PC-3 (cell line): ENCODE measurements around the gene NNT. TPM values are rescaled to one million over a fixed set of nuclear protein-coding genes. Genes with fewer than 3 reads are reported as not detected.

Experiments used
- ATAC-seq: fragments of 200-7000 bp; cut with Tn5 transposase; 2 replicates; pipeline ENCODE4 v1.9.1; 2020; ENCODE audit warnings: mild to moderate bottlenecking, moderate library complexity
- BruUV-seq: library from RNA; stranded (reverse); fragments of 400-500 nt; replicated peaks from 2 replicates; lab custom pipeline; 2021; lab: Mats Ljungman, UMichigan
- CTCF ChIA-PET: fragments of 300-600 bp; sonication (Branson Sonifier 250); formaldehyde crosslinking; loops from one replicate; lab custom pipeline; 2022; ENCODE audit warnings: antibody characterized with exemption; lab: Charles Lee
- POLR2A ChIA-PET: fragments of 300-600 bp; sonication (Branson Sonifier 250); formaldehyde crosslinking; loops from one replicate; lab custom pipeline; 2022; ENCODE audit warnings: antibody characterized with exemption; ENCODE audit not compliant: unreplicated experiment; lab: Charles Lee
- DNase-seq: peaks from one replicate; pipeline ENCODE4 v3.0.0-alpha.2; 2015
- H2AFZ ChIP-seq: fragments of 300-600 bp; sonication (generic); 2 replicates; pipeline ENCODE4 v1.6.0; 2016; ENCODE audit warnings: antibody characterized with exemption, low read length
- H3F3A ChIP-seq: fragments of 300-600 bp; sonication (generic); one replicate; pipeline ENCODE4 v1.6.0; 2017; ENCODE audit warnings: antibody characterized with exemption, low read length, control low read depth, mild to moderate bottlenecking; ENCODE audit not compliant: unreplicated experiment
- H3K27ac ChIP-seq: fragments of 300-600 bp; sonication (generic); 2 replicates; pipeline ENCODE4 v1.5.1; 2016; ENCODE audit warnings: mild to moderate bottlenecking, low read length
- H3K27me3 ChIP-seq: fragments of 300-600 bp; sonication (generic); 2 replicates; pipeline ENCODE4 v1.6.1; 2016; ENCODE audit warnings: low read length, mixed read lengths
- H3K36me3 ChIP-seq: fragments of 300-600 bp; sonication (generic); 2 replicates; pipeline ENCODE4 v1.6.1; 2016; ENCODE audit warnings: low read depth, mixed run types, low read length, mixed read lengths
- H3K4me1 ChIP-seq: fragments of 300-600 bp; sonication (generic); 2 replicates; pipeline ENCODE4 v1.5.1; 2016; ENCODE audit warnings: low read length; ENCODE audit not compliant: insufficient read depth
- H3K4me2 ChIP-seq: fragments of 300-600 bp; sonication (generic); 2 replicates; pipeline ENCODE4 v1.6.0; 2016; ENCODE audit warnings: low read length
- H3K4me3 ChIP-seq: fragments of 300-600 bp; sonication (generic); 2 replicates; pipeline ENCODE4 v1.5.1; 2016; ENCODE audit warnings: mild to moderate bottlenecking, low read length, mixed read lengths
- H3K79me2 ChIP-seq: fragments of 300-600 bp; sonication (generic); 2 replicates; pipeline ENCODE4 v1.6.1; 2017; ENCODE audit warnings: low read length, mixed read lengths
- H3K9ac ChIP-seq: fragments of 300-600 bp; sonication (generic); 2 replicates; pipeline ENCODE4 v1.6.0; 2016; ENCODE audit warnings: mild to moderate bottlenecking, low read length
- H3K9me2 ChIP-seq: fragments of 300-600 bp; sonication (generic); replicated peaks from 2 replicates; pipeline ENCODE4 v1.6.1; 2016; ENCODE audit warnings: mixed run types, low read length, mixed read lengths
- H3K9me3 ChIP-seq: fragments of 300-600 bp; sonication (generic); 2 replicates; pipeline ENCODE4 v1.6.1; 2016; ENCODE audit warnings: low read length, mixed read lengths
- H4K20me1 ChIP-seq: fragments of 300-600 bp; sonication (generic); 2 replicates; pipeline ENCODE4 v1.6.1; 2016; ENCODE audit warnings: low read length, mixed read lengths
- EZH2 ChIP-seq: fragments of 300-600 bp; sonication (generic); IDR thresholded peaks from one replicate; pipeline ENCODE4 v1.6.1; 2017; ENCODE audit warnings: antibody characterized with exemption, mild to moderate bottlenecking, low read length; ENCODE audit not compliant: unreplicated experiment
- EZH2phosphoT487 ChIP-seq: fragments of 300-600 bp; sonication (generic); IDR thresholded peaks from 2 replicates; pipeline ENCODE4 v1.6.1; 2018; ENCODE audit warnings: mild to moderate bottlenecking, antibody characterized with exemption, low read length, borderline replicate concordance
- intact Hi-C: fragments of 100-400 bp; cut with micrococcal nuclease; formaldehyde crosslinking; loops from 2 replicates; pipeline ENCODE4 v1.9.0; 2023
- total RNA-seq: library from RNA; depleted of rRNA; stranded (reverse); fragments of >200 nt; gene quantifications from 2 replicates; pipeline ENCODE4 v1.2.3, GENCODE V29; 2014
- TF ChIP-seq, protein P1 (sequence below): fragments of 300-600 bp; sonication (generic); conservative IDR thresholded peaks from 2 replicates; pipeline ENCODE4 v1.5.1; 2017; ENCODE audit warnings: antibody characterized with exemption, low read depth, mild to moderate bottlenecking, low read length

Gene NNT
- total RNA-seq, 1 experiment from 2014 or later, result 15.6 TPM

DNA sequence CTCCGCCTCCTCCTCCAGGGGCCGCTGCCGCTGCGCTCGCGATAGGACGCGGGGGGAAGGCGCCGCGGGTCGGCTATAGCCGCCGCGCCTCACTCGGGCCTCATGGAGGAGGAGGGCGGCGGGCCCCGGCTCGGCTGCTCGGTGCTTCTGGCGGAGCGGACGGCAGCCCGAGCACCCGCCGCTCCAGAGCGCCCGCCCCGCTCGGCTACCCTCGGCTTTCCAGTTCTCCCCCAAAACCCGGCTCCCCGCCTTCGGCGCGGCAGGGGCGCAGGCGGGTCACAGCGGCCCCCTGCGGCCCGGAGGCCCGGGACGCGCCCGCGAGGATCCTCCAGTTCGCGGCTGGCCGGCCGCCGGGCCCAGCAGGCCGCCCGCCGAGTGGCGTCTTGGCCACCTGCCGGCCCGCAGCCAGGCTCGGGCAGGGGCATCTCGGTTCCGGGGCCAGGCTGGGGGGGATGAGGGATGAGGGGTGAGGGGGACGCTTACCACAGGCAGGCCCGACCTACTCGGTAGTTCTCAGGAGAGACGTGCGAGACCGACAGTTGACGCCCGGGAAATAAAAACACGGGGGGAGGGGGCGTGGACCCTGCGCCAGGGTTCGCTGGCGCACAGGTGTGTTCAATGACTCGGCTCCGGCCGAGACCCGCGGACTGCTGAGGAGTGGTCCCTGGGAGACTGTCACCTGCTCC, 46.0 kb upstream of the NNT start, which contains the start of gene PAIP1:
PAIP1 (minus strand) TSS at position 221 of the 686 bp plus-strand sequence. CDS start 231 bp downstream, outside the sequence.
- TF ChIP-seq, protein P1, sequence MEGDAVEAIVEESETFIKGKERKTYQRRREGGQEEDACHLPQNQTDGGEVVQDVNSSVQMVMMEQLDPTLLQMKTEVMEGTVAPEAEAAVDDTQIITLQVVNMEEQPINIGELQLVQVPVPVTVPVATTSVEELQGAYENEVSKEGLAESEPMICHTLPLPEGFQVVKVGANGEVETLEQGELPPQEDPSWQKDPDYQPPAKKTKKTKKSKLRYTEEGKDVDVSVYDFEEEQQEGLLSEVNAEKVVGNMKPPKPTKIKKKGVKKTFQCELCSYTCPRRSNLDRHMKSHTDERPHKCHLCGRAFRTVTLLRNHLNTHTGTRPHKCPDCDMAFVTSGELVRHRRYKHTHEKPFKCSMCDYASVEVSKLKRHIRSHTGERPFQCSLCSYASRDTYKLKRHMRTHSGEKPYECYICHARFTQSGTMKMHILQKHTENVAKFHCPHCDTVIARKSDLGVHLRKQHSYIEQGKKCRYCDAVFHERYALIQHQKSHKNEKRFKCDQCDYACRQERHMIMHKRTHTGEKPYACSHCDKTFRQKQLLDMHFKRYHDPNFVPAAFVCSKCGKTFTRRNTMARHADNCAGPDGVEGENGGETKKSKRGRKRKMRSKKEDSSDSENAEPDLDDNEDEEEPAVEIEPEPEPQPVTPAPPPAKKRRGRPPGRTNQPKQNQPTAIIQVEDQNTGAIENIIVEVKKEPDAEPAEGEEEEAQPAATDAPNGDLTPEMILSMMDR, result peak; percentile 70
- no peak for TF ChIP-seq EZH2
- peak; percentile 89 for DNase-seq
- Histone ChIP-seq H3K4me1 (peaks cover 25% of the 10 kb centered on the region), H3K9me2 (no peaks in the 10 kb centered on the region), H2AFZ (peak within 1 kb of the TSS; percentile 81), H3F3A (no peaks in the 10 kb centered on the region), H4K20me1 (peaks cover 28% of the 10 kb centered on the region), H3K27me3 (no peaks in the 10 kb centered on the region), H3K79me2 (peaks cover 44% of the 10 kb centered on the region), H3K9ac (peak within 1 kb of the TSS; percentile 94), H3K9me3 (no peaks in the 10 kb centered on the region), H3K4me3 (peak within 1 kb of the TSS; percentile 82), H3K36me3 (peaks cover 26% of the 10 kb centered on the region), H3K4me2 (peak within 1 kb of the TSS; percentile 86), H3K27ac (peak within 1 kb of the TSS; percentile 65)
- ChIA-PET CTCF (no interaction called here), POLR2A (interaction anchor here (0.7 kb wide), 1 partner anchor 91 kb away, joined by 4 read pairs; no protein-coding TSS in a partner anchor)
- no TSS peak for BruUV-seq
- peak; percentile 78 for ATAC-seq
- intact Hi-C loops, result loop anchor here (1.0 to 2.0 kb wide), 3 partner anchors 42 to 74 kb away; partner anchors contain the start of genes C5orf34, NNT and TMEM267

DNA sequence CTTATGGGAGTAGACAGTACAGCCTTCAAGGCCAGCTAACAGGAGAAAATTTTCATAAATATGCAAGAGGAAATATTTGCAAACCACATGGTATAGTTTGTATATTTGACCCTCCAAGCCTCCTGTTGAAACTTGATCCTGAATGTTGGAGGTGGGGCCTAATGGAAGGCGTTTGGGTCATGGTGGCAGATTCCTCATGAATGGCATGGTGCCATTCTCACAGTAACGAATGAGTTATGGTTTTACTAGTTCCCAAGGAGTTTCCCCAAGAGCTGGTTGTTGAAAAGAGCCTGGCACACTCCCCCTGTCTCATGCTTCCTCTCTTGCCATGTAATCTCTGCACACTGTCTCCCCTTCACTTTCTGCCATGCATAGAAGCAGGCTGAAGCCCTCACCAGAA, 42.9 kb upstream of the NNT start:
- DNase-seq (peak; percentile 23), ATAC-seq (no peak)
- Histone ChIP-seq H4K20me1 (peaks cover 5% of the 10 kb centered on the region), H3K9me2 (no peaks in the 10 kb centered on the region), H3K9me3 (no peaks in the 10 kb centered on the region), H3K4me1 (peaks cover 4% of the 10 kb centered on the region), H2AFZ (no peak overlapping the region), H3K4me2 (no peak overlapping the region), H3K27ac (no peak overlapping the region), H3K9ac (no peak overlapping the region), H3K4me3 (no peak overlapping the region), H3F3A (no peaks in the 10 kb centered on the region), H3K27me3 (no peaks in the 10 kb centered on the region), H3K36me3 (no peaks in the 10 kb centered on the region), H3K79me2 (peaks cover 13% of the 10 kb centered on the region)
- TF ChIP-seq EZH2, result no peak
- TF ChIP-seq, protein P1, result no peak
- no peak for TF ChIP-seq EZH2phosphoT487
- intact Hi-C loops, result no loop called here
- BruUV-seq, result no TSS peak
- ChIA-PET POLR2A (no interaction called here), CTCF (no interaction called here)

DNA sequence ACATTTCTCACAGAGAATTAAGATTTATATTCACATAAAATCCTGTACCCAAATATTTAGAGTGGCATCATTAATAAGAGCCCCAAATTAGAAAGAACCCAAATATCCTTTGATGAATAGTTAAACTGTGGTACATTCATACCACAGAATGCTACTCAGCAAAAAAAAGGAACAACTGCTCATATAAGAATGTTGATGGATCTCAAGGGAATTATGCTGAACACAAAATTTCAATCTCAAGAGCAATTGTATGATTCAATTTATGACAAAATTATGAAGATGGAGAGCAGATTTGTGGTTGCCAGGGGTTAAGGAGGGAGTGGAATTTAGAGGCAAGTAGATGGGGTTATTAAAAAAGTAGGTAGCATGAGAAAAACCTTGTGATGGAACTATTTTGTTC, 41.6 kb upstream of the NNT start:
- CTCF ChIA-PET, result no interaction called here
- TF ChIP-seq EZH2 (no peak), EZH2phosphoT487 (no peak)
- TF ChIP-seq, protein P1, result no peak
- Histone ChIP-seq H3F3A (no peaks in the 10 kb centered on the region), H3K9me3 (no peaks in the 10 kb centered on the region), H3K4me2 (no peak overlapping the region), H3K4me3 (no peak overlapping the region), H3K36me3 (no peaks in the 10 kb centered on the region), H3K79me2 (peaks cover under 1% of the 10 kb centered on the region), H3K27me3 (no peaks in the 10 kb centered on the region), H2AFZ (no peak overlapping the region), H4K20me1 (no peaks in the 10 kb centered on the region), H3K27ac (no peak overlapping the region), H3K4me1 (no peaks in the 10 kb centered on the region), H3K9ac (no peak overlapping the region), H3K9me2 (no peaks in the 10 kb centered on the region)
- DNase-seq (no peak), ATAC-seq (no peak)
- no TSS peak for BruUV-seq
- intact Hi-C loops, result no loop called here
- POLR2A ChIA-PET, result no interaction called here
